Pons (tissue), 1 donor: ENCODE data around the gene UTY.
"Not testable (repeated sequence)": the region's sequence is repeated elsewhere in the genome, so short reads cannot be mapped to it uniquely, and the experiment has no call there.

Experiments used
- DNase-seq: peaks from one replicate; pipeline ENCODE4 v3.0.0-alpha.2; 2016; ENCODE audit warnings: low spot score

Gene UTY

DNA sequence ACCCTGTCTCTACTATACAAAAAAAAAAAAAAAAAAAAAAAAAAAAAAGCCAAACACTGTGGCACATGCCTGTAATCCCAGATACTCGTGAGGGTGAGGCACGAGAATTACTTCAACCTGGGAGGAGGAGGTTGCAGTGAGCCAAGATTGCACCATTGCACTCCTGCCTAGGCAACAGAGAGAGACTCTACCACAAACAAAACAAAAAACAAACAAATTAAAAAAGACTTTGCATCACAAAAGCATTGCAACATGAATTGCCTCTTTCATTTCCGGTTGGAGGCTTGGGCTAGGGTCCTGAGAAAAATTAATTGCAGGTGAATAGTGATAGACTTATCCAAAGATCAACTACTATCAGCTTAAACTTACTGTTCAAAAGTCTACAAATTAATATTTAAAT lies 180.4 kb downstream of the UTY start:
- no peak for DNase-seq

GRCh38 chrY:13296176-13296890 lies 183.5 kb downstream of the UTY start:
- no peak for DNase-seq

- DNase-seq = peak; percentile 51
Measured at GRCh38 chrY:13295026-13295425, 184.8 kb downstream of the UTY start.

DNA sequence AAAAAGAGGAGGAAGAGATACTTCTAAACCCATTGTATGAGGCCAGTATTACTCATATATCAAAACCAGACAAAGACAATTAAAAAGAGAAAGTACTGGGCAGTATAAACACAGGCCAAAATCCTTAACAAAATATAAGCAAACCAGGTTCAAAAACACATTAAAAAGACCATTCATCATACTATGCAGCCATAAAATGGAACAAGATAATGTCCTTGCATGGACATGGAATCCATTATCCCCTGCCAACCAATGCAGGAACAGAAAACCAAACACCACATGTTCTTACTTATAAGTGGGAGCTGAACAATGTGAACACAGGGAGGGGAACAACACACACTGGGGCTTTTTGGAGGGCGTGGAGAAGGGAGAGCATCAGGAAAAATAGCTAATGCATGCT lies 188.6 kb downstream of the UTY start:
- no peak for DNase-seq

GRCh38 chrY:13282151-13283054 lies 197.4 kb downstream of the UTY start:
- not testable (repeated sequence) for DNase-seq

DNA sequence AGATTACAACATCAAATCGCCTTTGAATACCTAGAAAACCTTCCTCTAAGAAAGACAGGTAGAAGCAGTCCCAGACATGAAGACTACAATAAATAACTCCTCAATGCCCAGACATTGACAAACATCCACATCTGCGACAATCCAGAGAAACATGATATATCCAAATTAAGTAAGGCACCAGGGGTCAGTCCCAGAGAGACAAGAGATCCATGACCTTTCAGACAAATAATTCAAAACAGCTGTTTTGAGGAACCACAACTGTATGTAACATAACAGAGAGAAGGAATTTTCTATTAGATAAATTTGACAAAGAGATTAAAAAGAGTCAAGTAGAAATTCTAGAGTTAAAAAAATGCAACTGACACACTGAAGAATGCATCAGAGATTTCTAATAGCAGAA lies 200.3 kb downstream of the UTY start:
- no peak for DNase-seq

GRCh38 chrY:13271706-13272105 lies 208.1 kb downstream of the UTY start:
- no peak for DNase-seq

DNA sequence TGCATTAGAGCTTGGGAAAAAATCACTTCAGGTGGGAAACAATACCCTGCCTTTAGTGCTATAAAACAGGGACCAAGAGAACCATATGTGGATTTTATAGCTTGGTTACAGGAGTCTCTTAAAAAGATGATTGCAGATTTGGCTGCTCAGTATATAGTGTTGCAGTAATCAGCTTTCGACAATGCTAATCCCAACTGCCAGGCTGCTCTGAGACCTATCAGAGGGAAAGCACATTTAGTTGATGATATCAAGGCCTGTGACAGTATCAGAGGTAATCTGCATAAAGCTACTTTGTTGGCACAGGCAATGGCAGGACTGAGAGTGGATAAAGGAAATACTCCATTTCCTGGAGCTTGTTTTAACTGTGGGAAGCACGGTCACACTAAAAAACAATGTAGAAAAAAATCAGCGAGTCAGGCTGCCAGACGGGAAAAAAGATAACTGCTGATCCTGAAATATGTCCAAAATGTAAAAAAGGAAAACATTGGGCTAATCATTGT lies 225.8 kb downstream of the UTY start:
- not testable (repeated sequence) for DNase-seq

DNA sequence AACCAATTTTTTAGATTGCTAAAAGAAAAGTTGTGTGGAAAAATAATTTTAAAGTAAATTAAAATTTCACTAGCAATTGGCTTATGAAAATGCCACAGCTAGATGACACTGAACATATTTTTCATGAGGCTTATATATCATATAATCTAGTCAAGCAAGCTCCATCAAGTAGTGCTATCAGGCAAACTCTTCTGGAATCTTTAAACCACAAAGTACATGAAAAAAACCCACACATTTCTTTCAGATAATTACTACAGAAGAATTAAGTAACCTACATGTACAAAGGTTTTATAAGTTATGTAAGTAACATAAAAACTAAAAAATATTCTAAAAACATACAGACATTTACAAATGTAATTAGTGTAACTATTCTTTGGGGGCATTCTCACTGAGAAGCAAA lies 229.4 kb downstream of the UTY start:
- DNase-seq = no peak

GRCh38 chrY:13243716-13244115 lies 236.1 kb downstream of the UTY start:
- DNase-seq = no peak

DNA sequence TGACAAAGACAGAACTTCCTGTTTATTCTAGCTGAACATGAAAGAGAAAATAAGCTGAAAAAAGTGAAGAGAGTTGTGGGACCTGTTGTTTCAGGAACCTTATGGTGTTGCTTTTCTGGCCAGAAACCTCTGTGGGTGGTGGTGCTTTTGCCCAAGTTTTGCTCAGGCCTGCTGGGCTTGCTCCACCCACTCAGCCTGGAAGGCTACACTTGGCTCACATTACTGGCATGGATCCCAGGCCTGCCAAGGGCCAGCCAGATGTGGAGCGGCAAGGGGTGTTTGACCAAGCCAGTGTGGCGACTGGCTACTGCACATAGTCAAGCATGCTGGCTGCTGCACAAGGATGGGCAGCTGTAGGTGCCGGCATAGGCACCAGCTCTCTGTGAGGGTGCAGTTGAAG lies 245.9 kb downstream of the UTY start:
- peak; percentile 31 for DNase-seq

GRCh38 chrY:13233118-13233517 lies 246.7 kb downstream of the UTY start:
- no peak for DNase-seq

- DNase-seq = peak; percentile 1
Measured at GRCh38 chrY:13227354-13227953, 252.4 kb downstream of the UTY start.

DNA sequence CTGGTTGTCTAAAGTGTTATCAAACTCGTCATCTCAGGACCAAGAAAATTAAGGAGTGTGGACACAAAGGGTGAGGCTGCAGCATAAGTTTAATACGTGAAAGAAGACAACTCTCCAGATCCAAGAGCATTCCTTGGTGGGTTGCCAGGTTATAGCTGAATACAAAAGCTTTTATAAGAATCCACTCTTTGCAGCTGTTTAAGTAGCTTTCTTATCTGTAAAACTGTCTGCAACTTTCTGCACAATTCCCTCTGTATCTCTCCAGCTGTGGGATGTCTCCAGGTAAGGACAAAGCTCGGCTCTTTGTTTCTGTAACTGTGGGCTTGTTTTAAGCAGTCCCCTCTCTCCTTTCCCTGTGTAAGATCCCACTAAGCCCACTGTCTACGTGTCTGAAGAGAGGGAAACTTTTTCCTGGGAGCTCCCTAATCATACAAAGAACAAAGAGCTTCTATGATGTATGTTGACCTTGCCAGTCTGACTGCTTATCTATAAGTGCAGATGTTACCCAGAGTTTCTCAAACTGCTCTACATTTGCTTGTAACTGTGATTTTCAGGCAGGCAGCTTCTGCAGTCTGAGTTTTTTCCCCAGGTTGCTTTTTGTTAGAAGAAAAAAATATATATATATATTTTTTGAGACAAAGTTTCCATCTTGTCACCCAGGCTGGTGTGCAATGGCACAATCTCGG lies 268.7 kb downstream of the UTY start:
- no peak for DNase-seq

GRCh38 chrY:13205214-13205613 lies 274.6 kb downstream of the UTY start:
- no peak for DNase-seq
